Measurements from ENCODE around the gene SNAPC4.

GRCh38 chr9:136387217-136387616, 12.8 kb downstream of the SNAPC4 start:
- no peak for TF ChIP-seq POLR2A (IDR thresholded peaks at IDR 0.05; ENCODE audit: low read depth, low read length)
- no peak for TF ChIP-seq SPI1 (IDR thresholded peaks at IDR 0.05; ENCODE audit: low read depth, low read length)
- no peak for TF ChIP-seq POLR2AphosphoS5 (IDR thresholded peaks at IDR 0.05; ENCODE audit: low read depth, low read length)
- no peak for TF ChIP-seq PAX5 (IDR thresholded peaks at IDR 0.05; ENCODE audit: insufficient read depth, low read length, severe bottlenecking)
- no peak for TF ChIP-seq TAF1 (IDR thresholded peaks at IDR 0.05; ENCODE audit: low read depth, low read length)
- no peak for TF ChIP-seq POU2F2 (IDR thresholded peaks at IDR 0.05; ENCODE audit: low read depth, low read length)

Data from GM12891 (cell line).